ENCODE measurements around the gene SMARCD3. TPM values are rescaled to one million over a fixed set of nuclear protein-coding genes. Genes with fewer than 3 reads are reported as not detected.

The SMARCD3 gene
- polyA plus RNA-seq, 1 donor = 29.1 TPM

GRCh38 chr7:151244196-151244840 lies 4.2 kb downstream of the SMARCD3 start:
- no peak for DNase-seq
- Histone ChIP-seq H3K36me3 (ENCODE audit: control insufficient read depth, insufficient read depth, low read length) (peaks cover 19% of the 10 kb centered on the region), H3K27ac (ENCODE audit: low read length) (no peak overlapping the region), H3K9me3 (ENCODE audit: control insufficient read depth, low read depth, low read length) (peaks cover 4% of the 10 kb centered on the region), H3K4me3 (ENCODE audit: low read length) (no peak overlapping the region), H3K27me3 (ENCODE audit: control insufficient read depth, insufficient read depth, low read length) (peaks cover 43% of the 10 kb centered on the region), H3K4me1 (ENCODE audit: control insufficient read depth, insufficient read depth, low read length) (peaks cover 28% of the 10 kb centered on the region)
- 73% methylated on average over 2 of the region's 10 CpGs for WGBS (ENCODE audit: insufficient coverage, low lambda C conversion rate)

- peaks cover 25% of the 10 kb centered on the region for H3K4me1 ChIP-seq (ENCODE audit: control insufficient read depth, insufficient read depth, low read length)
- no CpG with 5 or more reads among the region's 17 CpGs for WGBS (ENCODE audit: insufficient coverage, low lambda C conversion rate)
- H3K36me3 ChIP-seq (ENCODE audit: control insufficient read depth, insufficient read depth, low read length) = peaks cover 26% of the 10 kb centered on the region
- DNase-seq = no peak
- no peak overlapping the region for H3K4me3 ChIP-seq (ENCODE audit: low read length)
- H3K9me3 ChIP-seq (ENCODE audit: control insufficient read depth, low read depth, low read length) = peaks cover 4% of the 10 kb centered on the region
- H3K27ac ChIP-seq (ENCODE audit: low read length) = no peak overlapping the region
- H3K27me3 ChIP-seq (ENCODE audit: control insufficient read depth, insufficient read depth, low read length) = peaks cover 43% of the 10 kb centered on the region
These were observed 4.9 kb downstream of the SMARCD3 start for GRCh38 chr7:151243408-151244195.

- no peak for DNase-seq
- peaks cover 4% of the 10 kb centered on the region for H3K9me3 ChIP-seq (ENCODE audit: control insufficient read depth, low read depth, low read length)
- 100% methylated on average over 1 of the region's 2 CpGs for WGBS (ENCODE audit: insufficient coverage, low lambda C conversion rate)
- H3K36me3 ChIP-seq (ENCODE audit: control insufficient read depth, insufficient read depth, low read length) = peaks cover 32% of the 10 kb centered on the region
- H3K27ac ChIP-seq (ENCODE audit: low read length) = no peak overlapping the region
- H3K27me3 ChIP-seq (ENCODE audit: control insufficient read depth, insufficient read depth, low read length) = peaks cover 43% of the 10 kb centered on the region
- no peak overlapping the region for H3K4me3 ChIP-seq (ENCODE audit: low read length)
- peaks cover 25% of the 10 kb centered on the region for H3K4me1 ChIP-seq (ENCODE audit: control insufficient read depth, insufficient read depth, low read length)
These were observed 5.5 kb downstream of the SMARCD3 start for GRCh38 chr7:151243045-151243349.

- WGBS (ENCODE audit: insufficient coverage, low lambda C conversion rate) = no CpG with 5 or more reads among the region's 20 CpGs
- Histone ChIP-seq H3K36me3 (ENCODE audit: control insufficient read depth, insufficient read depth, low read length) (peaks cover 38% of the 10 kb centered on the region), H3K27me3 (ENCODE audit: control insufficient read depth, insufficient read depth, low read length) (peaks cover 38% of the 10 kb centered on the region)
These were observed 6.1 kb downstream of the SMARCD3 start for GRCh38 chr7:151242159-151243044.

GRCh38 chr7:151241755-151242096 lies 6.8 kb downstream of the SMARCD3 start:
- Histone ChIP-seq H3K36me3 (ENCODE audit: control insufficient read depth, insufficient read depth, low read length) (peaks cover 43% of the 10 kb centered on the region), H3K27ac (ENCODE audit: low read length) (no peak overlapping the region), H3K4me3 (ENCODE audit: low read length) (no peak overlapping the region), H3K9me3 (ENCODE audit: control insufficient read depth, low read depth, low read length) (peaks cover 8% of the 10 kb centered on the region), H3K4me1 (ENCODE audit: control insufficient read depth, insufficient read depth, low read length) (peaks cover 15% of the 10 kb centered on the region), H3K27me3 (ENCODE audit: control insufficient read depth, insufficient read depth, low read length) (peaks cover 32% of the 10 kb centered on the region)
- DNase-seq = no peak
- WGBS (ENCODE audit: insufficient coverage, low lambda C conversion rate) = no CpG with 5 or more reads among the region's 9 CpGs

More at GRCh38 chr7:151242159-151243044, 6.1 kb downstream of the SMARCD3 start:
- peaks cover 21% of the 10 kb centered on the region for H3K4me1 ChIP-seq (ENCODE audit: control insufficient read depth, insufficient read depth, low read length)
- DNase-seq = no peak
- H3K27ac ChIP-seq (ENCODE audit: low read length) = no peak overlapping the region
- H3K9me3 ChIP-seq (ENCODE audit: control insufficient read depth, low read depth, low read length) = peaks cover 7% of the 10 kb centered on the region
- no peak overlapping the region for H3K4me3 ChIP-seq (ENCODE audit: low read length)

- DNase-seq = no peak
These were observed 7.3 kb downstream of the SMARCD3 start for GRCh38 chr7:151240942-151241754.

GRCh38 chr7:151240536-151240935 lies 8.0 kb downstream of the SMARCD3 start:
- peaks cover 20% of the 10 kb centered on the region for H3K27me3 ChIP-seq (ENCODE audit: control insufficient read depth, insufficient read depth, low read length)
- H3K36me3 ChIP-seq (ENCODE audit: control insufficient read depth, insufficient read depth, low read length) = peaks cover 55% of the 10 kb centered on the region
- peaks cover 5% of the 10 kb centered on the region for H3K9me3 ChIP-seq (ENCODE audit: control insufficient read depth, low read depth, low read length)
- no peak overlapping the region for H3K27ac ChIP-seq (ENCODE audit: low read length)
- no CpG with 5 or more reads among the region's 4 CpGs for WGBS (ENCODE audit: insufficient coverage, low lambda C conversion rate)
- H3K4me3 ChIP-seq (ENCODE audit: low read length) = no peak overlapping the region
- DNase-seq = no peak
- peaks cover 15% of the 10 kb centered on the region for H3K4me1 ChIP-seq (ENCODE audit: control insufficient read depth, insufficient read depth, low read length)

More at GRCh38 chr7:151240942-151241754, 7.3 kb downstream of the SMARCD3 start:
- Histone ChIP-seq H3K36me3 (ENCODE audit: control insufficient read depth, insufficient read depth, low read length) (peaks cover 49% of the 10 kb centered on the region), H3K9me3 (ENCODE audit: control insufficient read depth, low read depth, low read length) (peaks cover 8% of the 10 kb centered on the region), H3K27ac (ENCODE audit: low read length) (no peak overlapping the region), H3K27me3 (ENCODE audit: control insufficient read depth, insufficient read depth, low read length) (peaks cover 27% of the 10 kb centered on the region), H3K4me1 (ENCODE audit: control insufficient read depth, insufficient read depth, low read length) (peaks cover 15% of the 10 kb centered on the region), H3K4me3 (ENCODE audit: low read length) (no peak overlapping the region)
- no CpG with 5 or more reads among the region's 7 CpGs for WGBS (ENCODE audit: insufficient coverage, low lambda C conversion rate)

DNA sequence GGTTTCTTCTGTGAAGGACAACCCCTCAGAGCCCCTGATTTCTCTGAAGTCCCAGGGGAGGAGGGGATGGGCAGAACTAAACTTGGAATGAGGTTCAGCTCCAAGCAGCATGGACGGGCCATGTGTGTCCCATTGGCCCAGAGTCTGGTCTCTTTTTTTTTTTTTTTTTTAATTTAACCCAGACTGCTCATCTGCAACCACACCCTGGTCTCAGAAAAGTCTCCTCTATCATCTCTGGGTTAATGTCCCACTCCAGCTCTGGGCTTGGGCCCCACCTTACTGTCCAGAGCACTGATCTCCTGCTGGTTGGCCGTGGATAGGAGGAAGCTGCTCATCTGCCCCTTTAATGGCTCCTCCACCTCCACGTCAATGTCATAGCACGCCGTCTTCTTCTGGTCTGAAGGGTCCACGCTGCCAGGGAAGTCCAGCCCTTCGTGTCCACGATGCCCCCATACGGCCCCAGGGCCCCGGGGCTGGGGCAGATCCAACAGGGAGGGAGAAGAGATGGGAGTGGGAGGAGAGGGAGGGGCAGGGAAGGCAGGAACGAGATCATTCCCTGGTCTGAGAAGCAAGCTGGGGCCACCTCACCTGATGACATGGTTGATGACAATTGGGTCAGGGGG lies 8.5 kb downstream of the SMARCD3 start:
- Histone ChIP-seq H3K4me1 (ENCODE audit: control insufficient read depth, insufficient read depth, low read length) (peaks cover 12% of the 10 kb centered on the region), H3K36me3 (ENCODE audit: control insufficient read depth, insufficient read depth, low read length) (peaks cover 61% of the 10 kb centered on the region), H3K4me3 (ENCODE audit: low read length) (no peak overlapping the region), H3K27me3 (ENCODE audit: control insufficient read depth, insufficient read depth, low read length) (peaks cover 17% of the 10 kb centered on the region), H3K9me3 (ENCODE audit: control insufficient read depth, low read depth, low read length) (peaks cover 5% of the 10 kb centered on the region), H3K27ac (ENCODE audit: low read length) (no peak overlapping the region)
- WGBS (ENCODE audit: insufficient coverage, low lambda C conversion rate) = no CpG with 5 or more reads among the region's 11 CpGs
- no peak for DNase-seq

GRCh38 chr7:151238924-151239836 lies 9.3 kb downstream of the SMARCD3 start:
- Histone ChIP-seq H3K4me1 (ENCODE audit: control insufficient read depth, insufficient read depth, low read length) (peaks cover 7% of the 10 kb centered on the region), H3K9me3 (ENCODE audit: control insufficient read depth, low read depth, low read length) (peaks cover 5% of the 10 kb centered on the region), H3K36me3 (ENCODE audit: control insufficient read depth, insufficient read depth, low read length) (peaks cover 64% of the 10 kb centered on the region), H3K27me3 (ENCODE audit: control insufficient read depth, insufficient read depth, low read length) (peaks cover 10% of the 10 kb centered on the region), H3K27ac (ENCODE audit: low read length) (no peak overlapping the region), H3K4me3 (ENCODE audit: low read length) (no peak overlapping the region)
- DNase-seq = no peak
- WGBS (ENCODE audit: insufficient coverage, low lambda C conversion rate) = no CpG with 5 or more reads among the region's 25 CpGs
